ENCODE results near the gene RALGAPA2. TPM values are rescaled to one million over a fixed set of nuclear protein-coding genes. Genes with fewer than 3 reads are reported as not detected.

The RALGAPA2 gene
- total RNA-seq, 2 experiments from 2014 or later, result 21.2 to 21.9 TPM

GRCh38 chr20:20628314-20628713, 84.1 kb downstream of the RALGAPA2 start:
- no peaks in the 10 kb centered on the region for H3K27me3 ChIP-seq (ENCODE audit: control insufficient read depth in 1 of 2, insufficient read depth in 2 of 2, low read length in 2 of 2)
- ChIA-PET CTCF (no interaction called here), POLR2A (no interaction called here)
- no peak overlapping the region for H3K27ac Mint-ChIP-seq
- H3K27me3 Mint-ChIP-seq, result no peaks in the 10 kb centered on the region
- no peak overlapping the region for H3K27ac ChIP-seq (ENCODE audit: low read depth in 1 of 2, low read length in 2 of 2)
- peaks cover 26% of the 10 kb centered on the region for H3K36me3 ChIP-seq (ENCODE audit: insufficient read depth, low read length)
- no peak for ATAC-seq (ENCODE audit: poor library complexity)
- no peaks in the 10 kb centered on the region for H3K4me1 Mint-ChIP-seq (ENCODE audit: low read depth)
- intact Hi-C loops (cut with DNase I, micrococcal nuclease), result no loop called here
- no peak for TF ChIP-seq CTCF (IDR thresholded peaks at IDR 0.05)
- no peaks in the 10 kb centered on the region for H3K4me1 ChIP-seq (ENCODE audit: insufficient read depth, low read length)
- no peaks in the 10 kb centered on the region for H3K9me3 Mint-ChIP-seq
- peaks cover 73% of the 10 kb centered on the region for H3K36me3 Mint-ChIP-seq (ENCODE audit: low read depth)
- no peak for DNase-seq
- H3K4me3 ChIP-seq (ENCODE audit: low read length), result no peak overlapping the region
- H3K4me3 Mint-ChIP-seq, result no peak overlapping the region
- H3K9me3 ChIP-seq (ENCODE audit: control insufficient read depth in 1 of 2, insufficient read depth in 1 of 2, low read length in 2 of 2), result no peaks in the 10 kb centered on the region

DNA sequence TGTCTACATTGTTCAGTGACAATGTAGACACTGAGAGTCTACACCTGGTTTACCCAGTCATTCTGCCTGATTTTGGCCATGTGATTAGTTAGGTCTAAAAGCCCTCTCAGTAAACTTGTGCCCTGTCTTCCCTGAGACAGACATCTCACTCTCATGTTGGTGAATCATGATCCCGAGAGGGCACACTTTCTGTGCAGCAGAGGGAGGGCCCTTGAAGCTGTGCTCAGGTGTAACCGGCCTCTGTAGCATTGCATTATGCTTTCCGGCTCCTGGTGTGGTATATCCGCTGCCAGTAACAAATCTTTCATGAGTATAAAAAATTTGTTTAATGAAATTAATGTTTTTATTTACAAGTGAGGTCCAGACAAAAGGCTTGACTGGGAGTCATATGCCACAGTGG, 85.0 kb downstream of the RALGAPA2 start:
- no peak overlapping the region for H3K27ac ChIP-seq (ENCODE audit: low read depth in 1 of 2, low read length in 2 of 2)
- TF ChIP-seq CTCF (IDR thresholded peaks at IDR 0.05), result no peak
- no peak for ATAC-seq (ENCODE audit: poor library complexity)
- Mint-ChIP-seq H3K27ac (no peak overlapping the region), H3K36me3 (ENCODE audit: low read depth) (peaks cover 65% of the 10 kb centered on the region), H3K27me3 (no peaks in the 10 kb centered on the region), H3K4me3 (no peak overlapping the region), H3K9me3 (no peaks in the 10 kb centered on the region), H3K4me1 (ENCODE audit: low read depth) (no peaks in the 10 kb centered on the region)
- intact Hi-C loops (cut with DNase I, micrococcal nuclease), result no loop called here
- H3K4me3 ChIP-seq (ENCODE audit: low read length), result no peak overlapping the region
- ChIA-PET POLR2A (no interaction called here), CTCF (no interaction called here)
- no peaks in the 10 kb centered on the region for H3K9me3 ChIP-seq (ENCODE audit: control insufficient read depth in 1 of 2, insufficient read depth in 1 of 2, low read length in 2 of 2)
- peaks cover 26% of the 10 kb centered on the region for H3K36me3 ChIP-seq (ENCODE audit: insufficient read depth, low read length)
- no peak for DNase-seq
- no peaks in the 10 kb centered on the region for H3K4me1 ChIP-seq (ENCODE audit: insufficient read depth, low read length)
- H3K27me3 ChIP-seq (ENCODE audit: control insufficient read depth in 1 of 2, insufficient read depth in 2 of 2, low read length in 2 of 2), result no peaks in the 10 kb centered on the region

DNA sequence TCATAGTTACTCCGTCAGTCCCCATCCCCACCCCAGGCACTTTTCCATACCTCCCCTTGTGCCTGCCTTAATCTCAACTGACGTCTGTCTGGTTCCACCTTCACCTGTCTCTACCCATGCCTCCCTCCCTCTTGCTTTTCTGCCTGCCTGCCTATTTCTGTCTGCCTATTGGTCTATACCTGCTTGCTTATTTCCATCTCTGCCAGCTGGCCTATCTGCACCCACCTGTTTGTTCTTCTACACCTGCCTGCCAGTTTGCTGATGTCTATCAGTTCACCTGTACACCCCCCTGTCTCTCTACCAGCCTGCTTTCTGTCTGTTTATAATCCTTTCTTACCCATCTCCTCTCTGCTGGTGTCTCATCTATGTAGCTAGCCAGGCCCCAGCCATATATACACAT, 87.5 kb downstream of the RALGAPA2 start:
- no peak for ATAC-seq (ENCODE audit: poor library complexity)
- peaks cover 39% of the 10 kb centered on the region for H3K36me3 ChIP-seq (ENCODE audit: insufficient read depth, low read length)
- no peaks in the 10 kb centered on the region for H3K9me3 Mint-ChIP-seq
- no peak overlapping the region for H3K4me3 ChIP-seq (ENCODE audit: low read length)
- ChIA-PET POLR2A (interaction anchor here (0.5 kb wide), 1 partner anchor 367 kb away, joined by 3 read pairs; no protein-coding TSS in a partner anchor), CTCF (no interaction called here)
- no peak for DNase-seq
- no peaks in the 10 kb centered on the region for H3K27me3 ChIP-seq (ENCODE audit: control insufficient read depth in 1 of 2, insufficient read depth in 2 of 2, low read length in 2 of 2)
- H3K36me3 Mint-ChIP-seq (ENCODE audit: low read depth), result peaks cover 59% of the 10 kb centered on the region
- no peaks in the 10 kb centered on the region for H3K9me3 ChIP-seq (ENCODE audit: control insufficient read depth in 1 of 2, insufficient read depth in 1 of 2, low read length in 2 of 2)
- no peak overlapping the region for H3K27ac Mint-ChIP-seq
- H3K4me1 Mint-ChIP-seq (ENCODE audit: low read depth), result no peaks in the 10 kb centered on the region
- TF ChIP-seq CTCF (IDR thresholded peaks at IDR 0.05), result no peak
- no peak overlapping the region for H3K4me3 Mint-ChIP-seq
- H3K27me3 Mint-ChIP-seq, result no peaks in the 10 kb centered on the region
- intact Hi-C loops (cut with DNase I, micrococcal nuclease), result no loop called here
- no peaks in the 10 kb centered on the region for H3K4me1 ChIP-seq (ENCODE audit: insufficient read depth, low read length)
- H3K27ac ChIP-seq (ENCODE audit: low read depth in 1 of 2, low read length in 2 of 2), result no peak overlapping the region

Measured in CD4-positive, alpha-beta T cell (primary cell).